ENCODE results near the gene ZNF341.

Gene ZNF341

GRCh38 chr20:33817411-33817810 lies 85.6 kb downstream of the ZNF341 start:
- Histone ChIP-seq H3K23ac (ENCODE audit: low read depth, low read length, poor library complexity) (no peak overlapping the region), H3K4ac (ENCODE audit: low read length) (no peak overlapping the region), H3K27ac (replicated peaks; ENCODE audit: low read length) (no peak overlapping the region), H2AFZ (ENCODE audit: low read length) (no peak overlapping the region), H3K18ac (ENCODE audit: low read length) (no peak overlapping the region), H2BK15ac (ENCODE audit: low read length) (no peak overlapping the region), H3K9ac (ENCODE audit: low read depth, low read length, poor library complexity) (no peak overlapping the region), H3K4me3 (ENCODE audit: low read length in 2 of 2) (no peak overlapping the region), H2AK5ac (ENCODE audit: low read depth, low read length) (no peak overlapping the region), H4K8ac (ENCODE audit: low read depth, low read length) (no peak overlapping the region), H3K4me1 (ENCODE audit: control insufficient read depth in 2 of 2, insufficient read depth in 1 of 2, low read depth in 1 of 2, low read length in 2 of 2) (peaks cover 4 to 5% of the 10 kb centered on the region in 2 donors), H3K79me1 (ENCODE audit: low read depth, low read length) (peaks cover 9% of the 10 kb centered on the region), H3K27me3 (ENCODE audit: control insufficient read depth in 3 of 3, insufficient read depth in 3 of 3, low read depth in 1 of 3, low read length in 3 of 3) (no peaks in the 10 kb centered on the region), H4K91ac (ENCODE audit: low read depth, low read length, poor library complexity) (no peak overlapping the region), H3K9me3 (replicated peaks in 1 of 2; ENCODE audit: control insufficient read depth in 2 of 2, insufficient read depth in 1 of 2, low read depth in 1 of 2, low read length in 2 of 2) (no peaks in the 10 kb centered on the region), H3K4me2 (ENCODE audit: insufficient read depth, low read length, poor library complexity, severe bottlenecking) (no peak overlapping the region), H2BK5ac (ENCODE audit: low read length) (no peak overlapping the region), H2BK12ac (ENCODE audit: low read length) (no peak overlapping the region), H2BK120ac (ENCODE audit: low read depth, low read length) (no peak overlapping the region), H3K36me3 (replicated peaks in 1 of 2; ENCODE audit: control insufficient read depth in 2 of 2, insufficient read depth in 2 of 2, low read length in 2 of 2) (peaks cover 0 to 15% of the 10 kb centered on the region in 2 donors), H3K14ac (ENCODE audit: low read length) (no peak overlapping the region)
- no peak for DNase-seq (ENCODE audit: low spot score)
- WGBS, 2 donors (ENCODE audit: extremely low coverage in 2 of 2, insufficient read length in 2 of 2, insufficient replicate concordance in 1 of 2), result no CpG with 5 or more reads among the region's 5 CpGs

GRCh38 chr20:33819456-33819855 lies 87.7 kb downstream of the ZNF341 start:
- Histone ChIP-seq H2BK15ac (ENCODE audit: low read length) (no peak overlapping the region), H3K36me3 (replicated peaks in 1 of 2; ENCODE audit: control insufficient read depth in 2 of 2, insufficient read depth in 2 of 2, low read length in 2 of 2) (peaks cover 0 to 15% of the 10 kb centered on the region in 2 donors), H3K4me2 (ENCODE audit: insufficient read depth, low read length, poor library complexity, severe bottlenecking) (no peak overlapping the region), H3K27me3 (ENCODE audit: control insufficient read depth in 3 of 3, insufficient read depth in 3 of 3, low read depth in 1 of 3, low read length in 3 of 3) (no peaks in the 10 kb centered on the region), H3K9ac (ENCODE audit: low read depth, low read length, poor library complexity) (no peak overlapping the region), H3K18ac (ENCODE audit: low read length) (no peak overlapping the region), H3K79me1 (ENCODE audit: low read depth, low read length) (peaks cover 5% of the 10 kb centered on the region), H3K14ac (ENCODE audit: low read length) (no peak overlapping the region), H2AFZ (ENCODE audit: low read length) (no peak overlapping the region), H3K23ac (ENCODE audit: low read depth, low read length, poor library complexity) (no peak overlapping the region), H4K91ac (ENCODE audit: low read depth, low read length, poor library complexity) (no peak overlapping the region), H3K4me1 (ENCODE audit: control insufficient read depth in 2 of 2, insufficient read depth in 1 of 2, low read depth in 1 of 2, low read length in 2 of 2) (peaks cover 0 to 1% of the 10 kb centered on the region in 2 donors), H2BK5ac (ENCODE audit: low read length) (no peak overlapping the region), H3K27ac (replicated peaks; ENCODE audit: low read length) (no peak overlapping the region), H3K4ac (ENCODE audit: low read length) (no peak overlapping the region), H3K4me3 (ENCODE audit: low read length in 2 of 2) (no peak overlapping the region), H2BK120ac (ENCODE audit: low read depth, low read length) (no peak overlapping the region), H2BK12ac (ENCODE audit: low read length) (no peak overlapping the region), H3K9me3 (replicated peaks in 1 of 2; ENCODE audit: control insufficient read depth in 2 of 2, insufficient read depth in 1 of 2, low read depth in 1 of 2, low read length in 2 of 2) (no peaks in the 10 kb centered on the region), H2AK5ac (ENCODE audit: low read depth, low read length) (no peak overlapping the region), H4K8ac (ENCODE audit: low read depth, low read length) (no peak overlapping the region)
- no peak for DNase-seq (ENCODE audit: low spot score)
- WGBS, 2 donors (ENCODE audit: extremely low coverage in 2 of 2, insufficient read length in 2 of 2, insufficient replicate concordance in 1 of 2), result no CpG with 5 or more reads among the region's 1 CpG

DNA sequence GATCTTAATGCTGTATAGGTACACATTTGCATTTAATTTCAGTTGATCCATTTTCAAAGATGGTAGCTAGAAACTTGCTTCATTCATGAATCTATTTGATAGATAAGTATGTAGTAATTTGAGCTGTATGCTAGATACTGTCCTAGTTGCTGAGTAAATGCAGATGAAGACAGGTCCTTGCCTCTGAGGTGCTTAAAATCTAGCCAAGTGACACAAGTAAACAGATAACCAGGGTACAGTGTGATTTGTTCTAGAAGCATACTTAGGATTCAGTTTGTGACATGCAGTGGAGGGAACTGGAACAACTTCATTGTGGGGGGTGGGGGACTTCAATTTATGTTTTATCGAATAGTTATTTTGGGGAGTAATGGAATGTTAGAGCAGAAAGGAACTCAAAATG lies 88.6 kb downstream of the ZNF341 start:
- Histone ChIP-seq H3K23ac (ENCODE audit: low read depth, low read length, poor library complexity) (no peak overlapping the region), H3K4me3 (ENCODE audit: low read length in 2 of 2) (no peak overlapping the region), H3K4me2 (ENCODE audit: insufficient read depth, low read length, poor library complexity, severe bottlenecking) (no peak overlapping the region), H3K27ac (replicated peaks; ENCODE audit: low read length) (no peak overlapping the region), H3K9me3 (replicated peaks in 1 of 2; ENCODE audit: control insufficient read depth in 2 of 2, insufficient read depth in 1 of 2, low read depth in 1 of 2, low read length in 2 of 2) (no peaks in the 10 kb centered on the region), H4K8ac (ENCODE audit: low read depth, low read length) (no peak overlapping the region), H3K18ac (ENCODE audit: low read length) (no peak overlapping the region), H2BK120ac (ENCODE audit: low read depth, low read length) (no peak overlapping the region), H3K4me1 (ENCODE audit: control insufficient read depth in 2 of 2, insufficient read depth in 1 of 2, low read depth in 1 of 2, low read length in 2 of 2) (peaks cover 1 to 2% of the 10 kb centered on the region in 2 donors), H3K14ac (ENCODE audit: low read length) (no peak overlapping the region), H3K36me3 (replicated peaks in 1 of 2; ENCODE audit: control insufficient read depth in 2 of 2, insufficient read depth in 2 of 2, low read length in 2 of 2) (peaks cover 0 to 8% of the 10 kb centered on the region in 2 donors), H2BK15ac (ENCODE audit: low read length) (no peak overlapping the region), H2AFZ (ENCODE audit: low read length) (no peak overlapping the region), H2AK5ac (ENCODE audit: low read depth, low read length) (no peak overlapping the region), H2BK5ac (ENCODE audit: low read length) (no peak overlapping the region), H3K79me1 (ENCODE audit: low read depth, low read length) (peaks cover 5% of the 10 kb centered on the region), H2BK12ac (ENCODE audit: low read length) (no peak overlapping the region), H3K9ac (ENCODE audit: low read depth, low read length, poor library complexity) (no peak overlapping the region), H3K4ac (ENCODE audit: low read length) (no peak overlapping the region), H4K91ac (ENCODE audit: low read depth, low read length, poor library complexity) (no peak overlapping the region), H3K27me3 (ENCODE audit: control insufficient read depth in 3 of 3, insufficient read depth in 3 of 3, low read depth in 1 of 3, low read length in 3 of 3) (no peaks in the 10 kb centered on the region)
- DNase-seq (ENCODE audit: low spot score), result no peak
- WGBS, 2 donors (ENCODE audit: extremely low coverage in 2 of 2, insufficient read length in 2 of 2, insufficient replicate concordance in 1 of 2), result 100% methylated on average over 1 of the region's 1 CpG; no CpG with 5 or more reads in 1 of the 2 donors

- Histone ChIP-seq H2BK120ac (ENCODE audit: low read depth, low read length) (no peak overlapping the region), H4K91ac (ENCODE audit: low read depth, low read length, poor library complexity) (no peak overlapping the region), H2AK5ac (ENCODE audit: low read depth, low read length) (no peak overlapping the region), H4K8ac (ENCODE audit: low read depth, low read length) (no peak overlapping the region), H3K9me3 (replicated peaks in 1 of 2; ENCODE audit: control insufficient read depth in 2 of 2, insufficient read depth in 1 of 2, low read depth in 1 of 2, low read length in 2 of 2) (no peaks in the 10 kb centered on the region), H3K4me1 (ENCODE audit: control insufficient read depth in 2 of 2, insufficient read depth in 1 of 2, low read depth in 1 of 2, low read length in 2 of 2) (peaks cover 2 to 3% of the 10 kb centered on the region in 2 donors), H2AFZ (ENCODE audit: low read length) (no peak overlapping the region), H3K27me3 (ENCODE audit: control insufficient read depth in 3 of 3, insufficient read depth in 3 of 3, low read depth in 1 of 3, low read length in 3 of 3) (no peaks in the 10 kb centered on the region), H3K9ac (ENCODE audit: low read depth, low read length, poor library complexity) (no peak overlapping the region), H2BK15ac (ENCODE audit: low read length) (no peak overlapping the region), H3K79me1 (ENCODE audit: low read depth, low read length) (peaks cover 4% of the 10 kb centered on the region), H3K27ac (replicated peaks; ENCODE audit: low read length) (no peak overlapping the region), H3K4me3 (ENCODE audit: low read length in 2 of 2) (no peak overlapping the region), H3K23ac (ENCODE audit: low read depth, low read length, poor library complexity) (no peak overlapping the region), H2BK5ac (ENCODE audit: low read length) (no peak overlapping the region), H3K18ac (ENCODE audit: low read length) (no peak overlapping the region), H3K4me2 (ENCODE audit: insufficient read depth, low read length, poor library complexity, severe bottlenecking) (no peak overlapping the region), H3K36me3 (replicated peaks in 1 of 2; ENCODE audit: control insufficient read depth in 2 of 2, insufficient read depth in 2 of 2, low read length in 2 of 2) (no peaks in the 10 kb centered on the region), H3K14ac (ENCODE audit: low read length) (no peak overlapping the region), H2BK12ac (ENCODE audit: low read length) (no peak overlapping the region), H3K4ac (ENCODE audit: low read length) (no peak overlapping the region)
- no CpG with 5 or more reads among the region's 4 CpGs for WGBS, 2 donors (ENCODE audit: extremely low coverage in 2 of 2, insufficient read length in 2 of 2, insufficient replicate concordance in 1 of 2)
- DNase-seq (ENCODE audit: low spot score), result no peak
Measured at GRCh38 chr20:33821270-33821836, 89.6 kb downstream of the ZNF341 start.
